Activated CD8-positive, alpha-beta T cell treated with anti-CD3 and anti-CD28 coated beads, Interleukin-2, amount 10 ng/mL, durations not matched to agents 7 days and 5 days (primary cell): ENCODE results near the gene PPP1R9B. TPM values are rescaled to one million over a fixed set of nuclear protein-coding genes. Genes with fewer than 3 reads are reported as not detected.

ENCODE experiments used
- ATAC-seq: fragments of 150-1000 bp; cut with Tn5 transposase; one replicate; pipeline ENCODE4 v1.10.0; 2021; ENCODE audit warnings: moderate library complexity
- CTCF ChIA-PET: fragments of 350-600 bp; sonication (Branson Sonifier 250); formaldehyde crosslinking; loops from one replicate; lab custom pipeline; 2021; ENCODE audit warnings: antibody characterized with exemption; lab: Charles Lee
- POLR2A ChIA-PET: fragments of 350-600 bp; sonication (Branson Sonifier 250); formaldehyde crosslinking; loops from one replicate; lab custom pipeline; 2021; ENCODE audit warnings: antibody characterized with exemption; lab: Charles Lee
- DNase-seq: peaks from one replicate; pipeline ENCODE4 v3.0.0-alpha.2; 2020
- H3K27ac Mint-ChIP-seq: one replicate; pipeline ENCODE4 v1.8.0; 2021; ENCODE audit warnings: mild to moderate bottlenecking, mixed read lengths
- H3K27me3 Mint-ChIP-seq: one replicate; pipeline ENCODE4 v1.8.0; 2021; ENCODE audit warnings: low read depth, mixed read lengths
- H3K36me3 Mint-ChIP-seq: one replicate; pipeline ENCODE4 v1.8.0; 2021; ENCODE audit warnings: low read depth, mixed read lengths
- H3K4me1 Mint-ChIP-seq: one replicate; pipeline ENCODE4 v1.8.0; 2021; ENCODE audit warnings: low read depth, mixed read lengths
- H3K4me3 Mint-ChIP-seq: one replicate; pipeline ENCODE4 v1.8.0; 2021; ENCODE audit warnings: mild to moderate bottlenecking, mixed read lengths
- H3K9me3 Mint-ChIP-seq: one replicate; pipeline ENCODE4 v1.8.0; 2022; ENCODE audit warnings: mixed read lengths; ENCODE audit not compliant: insufficient read depth
- total RNA-seq, 2 experiments: library from RNA; stranded (reverse); gene quantifications; one replicate each; pipeline ENCODE4 v1.2.3, GENCODE V29; 2021

Gene PPP1R9B
- total RNA-seq, 2 experiments from 2014 or later, result 113 to 115 TPM

GRCh38 chr17:50192144-50192617 is 41.7 kb upstream of the PPP1R9B start:
- ATAC-seq (no peak), DNase-seq (no peak)
- ChIA-PET CTCF (interaction anchor here (2.3 kb wide), 1 partner anchor 23 kb away, joined by 7 read pairs; no protein-coding TSS in a partner anchor), POLR2A (no interaction called here)
- H3K4me3 Mint-ChIP-seq, result no peak overlapping the region
- no peak overlapping the region for H3K27ac Mint-ChIP-seq
- H3K4me1 Mint-ChIP-seq, result no peaks in the 10 kb centered on the region
- peaks cover under 1% of the 10 kb centered on the region for H3K27me3 Mint-ChIP-seq
- no peaks in the 10 kb centered on the region for H3K36me3 Mint-ChIP-seq
- H3K9me3 Mint-ChIP-seq, result no peaks in the 10 kb centered on the region

- DNase-seq, result no peak
- H3K4me3 Mint-ChIP-seq, result no peak overlapping the region
- H3K9me3 Mint-ChIP-seq, result no peaks in the 10 kb centered on the region
- no peak for ATAC-seq
- no peaks in the 10 kb centered on the region for H3K4me1 Mint-ChIP-seq
- CTCF ChIA-PET, result interaction anchor here (2.3 kb wide), 1 partner anchor 22 kb away, joined by 7 read pairs; no protein-coding TSS in a partner anchor
- H3K27ac Mint-ChIP-seq, result no peak overlapping the region
- no peaks in the 10 kb centered on the region for H3K36me3 Mint-ChIP-seq
- POLR2A ChIA-PET, result no interaction called here
- H3K27me3 Mint-ChIP-seq, result no peaks in the 10 kb centered on the region
Observed at GRCh38 chr17:50191359-50192143, 41.1 kb upstream of the PPP1R9B start.

GRCh38 chr17:50190603-50191358 is 40.3 kb upstream of the PPP1R9B start:
- DNase-seq, result no peak
- Mint-ChIP-seq H3K36me3 (no peaks in the 10 kb centered on the region), H3K4me3 (no peak overlapping the region), H3K27ac (no peak overlapping the region), H3K27me3 (no peaks in the 10 kb centered on the region), H3K9me3 (no peaks in the 10 kb centered on the region), H3K4me1 (no peaks in the 10 kb centered on the region)
- ATAC-seq, result no peak
- ChIA-PET POLR2A (no interaction called here), CTCF (interaction anchor here (2.3 kb wide), 1 partner anchor 21 kb away, joined by 7 read pairs; no protein-coding TSS in a partner anchor)

- ChIA-PET CTCF (interaction anchor here (2.3 kb wide), 1 partner anchor 21 kb away, joined by 7 read pairs; no protein-coding TSS in a partner anchor), POLR2A (no interaction called here)
- Mint-ChIP-seq H3K27me3 (no peaks in the 10 kb centered on the region), H3K36me3 (no peaks in the 10 kb centered on the region), H3K4me3 (no peak overlapping the region), H3K9me3 (no peaks in the 10 kb centered on the region), H3K4me1 (no peaks in the 10 kb centered on the region), H3K27ac (no peak overlapping the region)
- DNase-seq, result no peak
- ATAC-seq, result no peak
Observed at GRCh38 chr17:50190293-50190602, 39.8 kb upstream of the PPP1R9B start.

- no peak for DNase-seq
- Mint-ChIP-seq H3K27me3 (no peaks in the 10 kb centered on the region), H3K9me3 (no peaks in the 10 kb centered on the region), H3K36me3 (no peaks in the 10 kb centered on the region), H3K4me1 (no peaks in the 10 kb centered on the region), H3K4me3 (no peak overlapping the region), H3K27ac (no peak overlapping the region)
- POLR2A ChIA-PET, result no interaction called here
- ATAC-seq, result no peak
- CTCF ChIA-PET, result interaction anchor here (2.3 kb wide), 1 partner anchor 20 kb away, joined by 7 read pairs; no protein-coding TSS in a partner anchor
Observed at GRCh38 chr17:50189550-50190292, 39.2 kb upstream of the PPP1R9B start.

- Mint-ChIP-seq H3K4me3 (no peak overlapping the region), H3K27ac (no peak overlapping the region), H3K27me3 (no peaks in the 10 kb centered on the region), H3K36me3 (no peaks in the 10 kb centered on the region), H3K9me3 (no peaks in the 10 kb centered on the region), H3K4me1 (peaks cover 2% of the 10 kb centered on the region)
- ChIA-PET POLR2A (no interaction called here), CTCF (no interaction called here)
- ATAC-seq (no peak), DNase-seq (no peak)
Observed at GRCh38 chr17:50188921-50189549, 38.6 kb upstream of the PPP1R9B start.

GRCh38 chr17:50188531-50188920 is 38.0 kb upstream of the PPP1R9B start:
- peaks cover 7% of the 10 kb centered on the region for H3K4me1 Mint-ChIP-seq
- no peak overlapping the region for H3K4me3 Mint-ChIP-seq
- no peak overlapping the region for H3K27ac Mint-ChIP-seq
- ChIA-PET CTCF (no interaction called here), POLR2A (no interaction called here)
- H3K9me3 Mint-ChIP-seq, result no peaks in the 10 kb centered on the region
- ATAC-seq, result no peak
- H3K27me3 Mint-ChIP-seq, result no peaks in the 10 kb centered on the region
- DNase-seq, result no peak
- H3K36me3 Mint-ChIP-seq, result no peaks in the 10 kb centered on the region

- DNase-seq (no peak), ATAC-seq (no peak)
- Mint-ChIP-seq H3K27ac (no peak overlapping the region), H3K27me3 (no peaks in the 10 kb centered on the region), H3K4me3 (no peak overlapping the region), H3K9me3 (no peaks in the 10 kb centered on the region), H3K36me3 (no peaks in the 10 kb centered on the region), H3K4me1 (peaks cover 13% of the 10 kb centered on the region)
- ChIA-PET CTCF (interaction anchor here (0.8 kb wide), 1 partner anchor 94 kb away, joined by 3 read pairs; no protein-coding TSS in a partner anchor), POLR2A (no interaction called here)
Observed at GRCh38 chr17:50187751-50188530, 37.5 kb upstream of the PPP1R9B start.

- CTCF ChIA-PET, result interaction anchor here (0.8 kb wide), 1 partner anchor 93 kb away, joined by 3 read pairs; no protein-coding TSS in a partner anchor
- H3K27me3 Mint-ChIP-seq, result no peaks in the 10 kb centered on the region
- DNase-seq (no peak), ATAC-seq (no peak)
- H3K27ac Mint-ChIP-seq, result no peak overlapping the region
- H3K4me3 Mint-ChIP-seq, result no peak overlapping the region
- H3K36me3 Mint-ChIP-seq, result no peaks in the 10 kb centered on the region
- H3K9me3 Mint-ChIP-seq, result no peaks in the 10 kb centered on the region
- POLR2A ChIA-PET, result no interaction called here
- peaks cover 18% of the 10 kb centered on the region for H3K4me1 Mint-ChIP-seq
Observed at GRCh38 chr17:50187394-50187725, 36.9 kb upstream of the PPP1R9B start.

GRCh38 chr17:50186661-50187393 is 36.4 kb upstream of the PPP1R9B start:
- POLR2A ChIA-PET, result no interaction called here
- no peaks in the 10 kb centered on the region for H3K36me3 Mint-ChIP-seq
- CTCF ChIA-PET, result no interaction called here
- no peaks in the 10 kb centered on the region for H3K27me3 Mint-ChIP-seq
- no peaks in the 10 kb centered on the region for H3K9me3 Mint-ChIP-seq
- H3K4me3 Mint-ChIP-seq, result no peak overlapping the region
- DNase-seq, result no peak
- H3K27ac Mint-ChIP-seq, result no peak overlapping the region
- no peak for ATAC-seq
- peaks cover 21% of the 10 kb centered on the region for H3K4me1 Mint-ChIP-seq
